ENCODE data around the gene WBP1L. TPM values are rescaled to one million over a fixed set of nuclear protein-coding genes. Genes with fewer than 3 reads are reported as not detected.

The WBP1L gene
- polyA plus RNA-seq, 3 donors, result 24.8 to 43.0 (median 38.3) TPM

GRCh38 chr10:102696736-102697135 is 47.0 kb upstream of the WBP1L start:
- peaks cover 38 to 51% of the 10 kb centered on the region in 2 donors for H3K36me3 Mint-ChIP-seq

GRCh38 chr10:102698894-102699293 is 44.9 kb upstream of the WBP1L start:
- H3K27ac ChIP-seq (ENCODE audit: low read depth in 1 of 2, low read length in 2 of 2), result no peak overlapping the region
- no peak overlapping the region for H2AFZ ChIP-seq (ENCODE audit: insufficient read depth, low read depth, low read length, poor library complexity, severe bottlenecking)
- H3K9ac ChIP-seq (ENCODE audit: insufficient read depth, low read length, poor library complexity, severe bottlenecking), result no peak overlapping the region
- H3K4me1 ChIP-seq (ENCODE audit: control insufficient read depth in 1 of 2, insufficient read depth in 2 of 2, low read length in 2 of 2), result no peaks in the 10 kb centered on the region
- peaks cover 0 to 4% (median 0%) of the 10 kb centered on the region in 7 donors for H3K9me3 Mint-ChIP-seq
- no peaks in the 10 kb centered on the region for H4K20me1 ChIP-seq (ENCODE audit: insufficient read depth, low read length)
- no CpG with 5 or more reads among the region's 2 CpGs for WGBS (ENCODE audit: insufficient coverage)
- H3K4me3 ChIP-seq (replicated peaks in 1 of 3; ENCODE audit: low read depth in 2 of 3, low read length in 3 of 3), result no peak overlapping the region
- H3K36me3 ChIP-seq (replicated peaks in 1 of 2; ENCODE audit: control insufficient read depth in 1 of 2, insufficient read depth in 2 of 2, low read length in 2 of 2), result peaks cover 8 to 30% of the 10 kb centered on the region in 2 donors
- TF ChIP-seq CTCF (IDR thresholded peaks at IDR 0.05), result no peak
- peaks cover 3% of the 10 kb centered on the region for H3K4me1 Mint-ChIP-seq
- H3K4me2 ChIP-seq (replicated peaks; ENCODE audit: extremely low read depth, low read length, poor library complexity, severe bottlenecking), result no peak overlapping the region
- H3K79me2 ChIP-seq (ENCODE audit: insufficient read depth, low read length), result no peaks in the 10 kb centered on the region
- DNase-seq, result no peak
- no peak overlapping the region for H3K27ac Mint-ChIP-seq
- intact Hi-C loops (cut with micrococcal nuclease), result no loop called here
- no peaks in the 10 kb centered on the region for H3K27me3 Mint-ChIP-seq (ENCODE audit: low read depth in 3 of 3)
- no peaks in the 10 kb centered on the region for H3K27me3 ChIP-seq (ENCODE audit: control insufficient read depth in 2 of 2, insufficient read depth in 2 of 2, low read length in 2 of 2)
- H3K9me3 ChIP-seq (replicated peaks in 1 of 2; ENCODE audit: control insufficient read depth in 1 of 2, insufficient read depth in 1 of 2, low read length in 2 of 2), result no peaks in the 10 kb centered on the region
- H3K4me3 Mint-ChIP-seq, result no peak overlapping the region
- peaks cover 40 to 50% of the 10 kb centered on the region in 2 donors for H3K36me3 Mint-ChIP-seq

More at GRCh38 chr10:102696736-102697135, 47.0 kb upstream of the WBP1L start:
- TF ChIP-seq CTCF (IDR thresholded peaks at IDR 0.05), result no peak
- no peak overlapping the region for H2AFZ ChIP-seq (ENCODE audit: insufficient read depth, low read depth, low read length, poor library complexity, severe bottlenecking)
- no CpG with 5 or more reads among the region's 3 CpGs for WGBS (ENCODE audit: insufficient coverage)
- Mint-ChIP-seq H3K4me3 (no peak overlapping the region), H3K27ac (no peak overlapping the region), H3K27me3 (ENCODE audit: low read depth in 3 of 3) (no peaks in the 10 kb centered on the region), H3K4me1 (peaks cover 3% of the 10 kb centered on the region), H3K9me3 (peaks cover 0 to 4% (median 0%) of the 10 kb centered on the region in 7 donors)
- no peaks in the 10 kb centered on the region for H3K9me3 ChIP-seq (replicated peaks in 1 of 2; ENCODE audit: control insufficient read depth in 1 of 2, insufficient read depth in 1 of 2, low read length in 2 of 2)
- H3K4me3 ChIP-seq (replicated peaks in 1 of 3; ENCODE audit: low read depth in 2 of 3, low read length in 3 of 3), result no peak overlapping the region
- H3K27ac ChIP-seq (ENCODE audit: low read depth in 1 of 2, low read length in 2 of 2), result no peak overlapping the region
- H3K79me2 ChIP-seq (ENCODE audit: insufficient read depth, low read length), result no peaks in the 10 kb centered on the region
- no peaks in the 10 kb centered on the region for H3K27me3 ChIP-seq (ENCODE audit: control insufficient read depth in 2 of 2, insufficient read depth in 2 of 2, low read length in 2 of 2)
- H3K36me3 ChIP-seq (replicated peaks in 1 of 2; ENCODE audit: control insufficient read depth in 1 of 2, insufficient read depth in 2 of 2, low read length in 2 of 2), result peaks cover 8 to 30% of the 10 kb centered on the region in 2 donors
- no peak overlapping the region for H3K9ac ChIP-seq (ENCODE audit: insufficient read depth, low read length, poor library complexity, severe bottlenecking)
- no peaks in the 10 kb centered on the region for H4K20me1 ChIP-seq (ENCODE audit: insufficient read depth, low read length)
- intact Hi-C loops (cut with micrococcal nuclease), result no loop called here
- H3K4me1 ChIP-seq (ENCODE audit: control insufficient read depth in 1 of 2, insufficient read depth in 2 of 2, low read length in 2 of 2), result no peaks in the 10 kb centered on the region
- no peak overlapping the region for H3K4me2 ChIP-seq (replicated peaks; ENCODE audit: extremely low read depth, low read length, poor library complexity, severe bottlenecking)
- no peak for DNase-seq

Measured in CD14-positive monocyte (primary cell).